ENCODE measurements around the gene PLBD1.
A peak's percentile ranks its signal among the peaks of the same experiment; 100 is the strongest.

The PLBD1 gene

DNA sequence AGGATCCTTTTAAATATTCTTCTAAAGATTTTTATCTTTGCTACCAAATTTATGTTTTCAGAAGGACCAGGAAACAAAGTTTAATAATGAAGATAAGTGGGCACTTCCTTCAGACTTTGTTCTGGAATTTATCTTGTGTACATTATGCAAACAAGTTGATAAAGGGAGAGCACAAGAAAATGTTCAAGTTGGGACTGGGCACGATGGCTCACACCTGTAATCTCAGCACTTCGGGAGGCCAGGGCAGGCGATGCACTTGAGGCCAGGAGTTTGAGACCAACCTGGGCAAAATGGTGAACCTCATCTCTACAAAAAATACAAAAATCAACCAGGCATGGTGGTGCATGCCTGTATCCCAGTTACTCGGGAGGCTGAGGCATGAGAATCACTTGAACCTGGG, 4.6 kb downstream of the PLBD1 start:
- no peak for DNase-seq

DNA sequence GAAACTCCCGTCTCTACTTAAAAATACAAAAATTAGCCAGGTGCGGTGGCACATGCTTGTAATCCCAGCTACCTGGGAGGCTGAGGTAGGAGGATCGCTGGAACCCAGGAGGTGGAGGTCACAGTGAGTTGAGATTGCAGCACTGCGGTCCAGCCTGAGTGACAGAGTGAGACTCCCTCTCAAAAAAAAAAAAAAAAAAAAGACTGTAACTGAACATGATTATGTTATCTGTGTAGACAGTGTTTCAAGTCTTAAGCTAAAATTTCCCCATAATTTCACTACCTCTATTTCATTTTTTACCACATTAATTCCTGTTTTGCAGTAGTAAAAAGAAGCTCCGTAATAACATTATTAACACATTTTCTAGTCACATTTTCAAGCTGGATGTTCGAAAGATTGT, 5.4 kb downstream of the PLBD1 start:
- no peak for DNase-seq

GRCh38 chr12:14561677-14562238, 5.9 kb downstream of the PLBD1 start:
- DNase-seq = no peak

GRCh38 chr12:14560904-14561574, 6.6 kb downstream of the PLBD1 start:
- DNase-seq = no peak

- no peak for DNase-seq
These were observed 9.2 kb downstream of the PLBD1 start for GRCh38 chr12:14558473-14558959.

GRCh38 chr12:14557966-14558365, 9.7 kb downstream of the PLBD1 start:
- no peak for DNase-seq

- peak; percentile 44 for DNase-seq
These were observed 13.2 kb downstream of the PLBD1 start for GRCh38 chr12:14554281-14555007.

GRCh38 chr12:14548609-14549008, 19.1 kb downstream of the PLBD1 start:
- no peak for DNase-seq

DNA sequence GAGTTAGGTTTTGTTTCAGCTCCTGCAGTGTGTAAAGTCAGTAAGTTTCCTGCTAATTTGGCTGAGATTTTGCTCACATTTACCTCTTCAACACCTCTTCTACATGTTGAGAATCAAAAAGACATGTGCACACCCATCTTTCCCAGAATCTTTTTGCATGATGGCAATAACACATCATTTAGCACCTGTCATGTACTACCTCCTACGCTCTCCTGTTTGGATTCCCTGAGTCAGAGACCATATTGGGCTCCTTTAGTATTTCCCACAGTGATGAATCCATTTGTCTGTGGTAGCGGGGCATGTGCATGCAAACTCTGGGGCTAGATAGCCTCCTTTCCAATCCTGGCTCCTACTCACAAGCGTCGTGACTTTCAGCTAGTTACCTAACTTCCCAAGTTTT, 20.1 kb downstream of the PLBD1 start:
- DNase-seq = no peak

- no peak for DNase-seq
These were observed 22.2 kb downstream of the PLBD1 start for GRCh38 chr12:14545144-14546124.

DNA sequence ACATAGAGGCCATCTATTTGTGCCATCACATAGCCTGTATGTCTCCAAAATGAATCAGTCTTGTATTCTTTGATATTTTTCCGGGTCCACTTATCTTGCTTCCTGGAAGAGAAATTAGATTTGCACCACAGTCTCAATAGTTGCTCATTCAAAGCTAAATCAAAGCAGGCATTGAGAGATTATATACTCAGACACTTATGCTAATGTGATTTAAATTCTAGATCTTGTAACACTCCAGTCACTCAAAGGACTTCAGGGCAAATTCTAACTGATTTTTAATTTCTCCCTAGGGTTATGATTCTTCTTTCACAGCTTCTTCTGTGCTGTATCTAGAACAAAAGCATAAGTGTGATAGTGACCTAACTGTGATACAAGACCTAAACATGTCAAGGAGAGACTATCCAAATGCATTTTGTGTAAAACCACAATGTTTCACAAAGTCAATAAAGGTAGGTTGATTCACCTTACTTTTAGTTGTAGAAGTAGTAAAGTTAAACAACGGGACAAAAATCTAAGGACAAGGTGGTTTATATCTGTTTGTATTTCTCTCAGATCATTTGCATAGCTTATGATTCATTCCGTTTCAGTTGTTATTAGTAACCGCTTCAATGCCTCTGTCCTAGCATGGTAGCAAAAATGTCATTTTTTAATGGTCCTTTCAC, 26.8 kb downstream of the PLBD1 start:
- no peak for DNase-seq

GRCh38 chr12:14537088-14537487, 30.6 kb downstream of the PLBD1 start:
- no peak for DNase-seq

DNA sequence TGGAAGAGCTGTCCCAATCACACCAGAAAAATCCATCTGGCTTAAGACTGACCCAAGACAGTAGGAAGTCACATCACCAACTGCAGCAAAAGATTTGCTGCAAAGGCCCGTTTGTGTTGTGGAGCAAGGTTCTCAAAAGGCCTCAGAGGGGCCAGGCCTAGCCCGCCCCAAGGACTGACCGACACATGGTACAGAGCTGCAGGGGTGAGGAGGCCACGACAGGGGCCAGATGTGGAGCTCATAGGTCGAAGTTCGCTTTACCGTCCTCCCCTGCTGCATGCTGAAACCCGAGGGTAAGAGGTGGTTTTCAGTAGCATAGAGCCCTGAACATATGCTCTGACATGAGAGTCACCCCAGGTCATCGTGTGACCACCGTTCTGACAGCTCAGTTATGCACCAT, 35.5 kb downstream of the PLBD1 start:
- no peak for DNase-seq

DNA sequence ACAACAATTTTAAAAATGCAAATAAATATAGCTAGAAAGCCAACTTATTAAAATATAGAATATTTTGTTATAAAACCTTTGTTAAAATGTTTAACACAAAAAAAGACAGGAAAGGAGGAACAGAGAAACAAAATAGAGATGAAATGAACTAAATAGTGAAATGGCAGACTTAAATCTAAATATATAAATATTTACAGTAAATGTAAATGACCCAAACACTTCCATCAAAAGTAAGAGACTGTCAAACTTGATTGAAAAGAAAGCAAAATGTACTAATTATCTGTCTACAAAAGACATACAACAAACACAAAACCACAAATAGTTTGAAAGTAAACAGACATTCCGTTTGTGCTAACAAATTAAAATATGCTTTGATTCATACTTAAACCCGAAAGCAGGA, 41.7 kb downstream of the PLBD1 start:
- DNase-seq = no peak

DNA sequence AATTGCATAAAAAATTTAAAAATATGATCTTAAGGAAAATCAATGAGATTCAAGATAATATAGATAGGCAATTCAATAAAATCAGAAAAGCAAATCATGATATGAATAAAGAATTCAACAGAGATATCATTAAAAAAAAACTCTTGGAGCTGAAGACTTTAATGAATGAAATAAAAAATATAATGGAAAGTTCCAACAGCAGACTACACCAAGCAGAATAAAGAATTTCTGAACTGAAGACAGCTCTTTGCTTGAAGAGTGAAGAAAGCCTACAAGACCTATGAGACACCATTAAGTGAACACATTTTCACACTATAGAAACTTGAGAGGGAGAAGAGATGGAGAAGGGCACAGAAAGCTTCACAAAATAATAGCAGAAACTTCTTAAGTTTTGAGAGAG, 45.9 kb downstream of the PLBD1 start:
- DNase-seq = no peak

GRCh38 chr12:14514946-14515345, 52.7 kb downstream of the PLBD1 start:
- no peak for DNase-seq

DNA sequence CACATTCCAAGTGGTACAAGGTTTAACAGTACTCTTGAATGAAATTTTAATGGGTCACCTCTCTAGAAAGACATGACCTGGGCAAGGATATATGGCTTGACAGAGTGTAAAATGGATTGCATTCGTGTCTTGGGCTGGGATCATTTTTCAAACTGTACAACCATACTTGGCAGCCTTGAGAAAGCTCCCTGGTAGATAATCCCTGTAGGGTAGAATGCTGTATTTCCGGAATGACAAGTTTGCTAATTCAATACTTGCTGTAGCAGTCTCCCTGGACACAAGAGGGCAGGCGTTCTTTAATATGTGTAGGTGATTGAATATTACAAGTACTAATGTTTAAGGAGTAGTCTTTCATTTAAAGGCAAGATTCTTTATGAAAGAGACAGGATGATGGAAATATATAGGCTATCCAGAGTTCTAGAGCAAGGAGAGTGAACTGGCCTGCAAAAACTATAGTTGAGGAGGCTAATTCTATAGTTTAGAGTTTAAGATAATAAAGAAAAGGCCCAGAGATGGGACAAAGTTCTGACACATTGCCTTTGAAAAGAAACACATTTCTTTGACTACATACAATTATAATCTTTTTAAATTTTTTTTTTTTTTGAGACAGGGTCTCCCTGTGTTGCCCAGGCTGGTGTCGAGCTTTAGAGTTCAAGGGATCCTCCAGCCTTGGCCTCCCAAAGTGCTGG, 53.4 kb downstream of the PLBD1 start:
- DNase-seq = peak; percentile 62

- no peak for DNase-seq
These were observed 57.1 kb downstream of the PLBD1 start for GRCh38 chr12:14510574-14510973.

GRCh38 chr12:14505626-14506596, 61.8 kb downstream of the PLBD1 start:
- no peak for DNase-seq

DNA sequence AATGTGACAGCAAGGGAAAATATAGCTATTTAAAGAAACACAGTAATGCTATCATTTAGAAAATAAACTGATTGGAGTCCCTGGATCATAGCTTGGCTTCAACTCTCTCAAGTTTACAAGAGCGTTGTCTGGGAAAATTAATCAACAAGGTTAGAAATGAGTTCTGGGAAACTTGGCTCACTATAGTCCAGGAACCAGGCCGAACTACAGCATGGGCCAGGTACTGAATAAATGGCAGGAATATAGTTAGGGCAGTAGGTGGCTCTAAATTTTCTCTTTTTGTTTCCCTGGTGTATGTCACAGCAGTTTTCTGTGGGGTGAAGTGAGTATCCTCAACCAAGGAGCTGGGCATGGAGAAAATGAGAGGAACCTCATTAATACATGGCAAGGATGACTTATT, 72.4 kb downstream of the PLBD1 start:
- no peak for DNase-seq

- DNase-seq = no peak
These were observed 84.8 kb downstream of the PLBD1 start for GRCh38 chr12:14482886-14483285.

Measured in eye (tissue), 1 donor.